ENCODE data around the gene KNL1.
"Not testable (repeated sequence)": the region's sequence is repeated elsewhere in the genome, so short reads cannot be mapped to it uniquely, and the experiment has no call there.

The KNL1 gene

DNA sequence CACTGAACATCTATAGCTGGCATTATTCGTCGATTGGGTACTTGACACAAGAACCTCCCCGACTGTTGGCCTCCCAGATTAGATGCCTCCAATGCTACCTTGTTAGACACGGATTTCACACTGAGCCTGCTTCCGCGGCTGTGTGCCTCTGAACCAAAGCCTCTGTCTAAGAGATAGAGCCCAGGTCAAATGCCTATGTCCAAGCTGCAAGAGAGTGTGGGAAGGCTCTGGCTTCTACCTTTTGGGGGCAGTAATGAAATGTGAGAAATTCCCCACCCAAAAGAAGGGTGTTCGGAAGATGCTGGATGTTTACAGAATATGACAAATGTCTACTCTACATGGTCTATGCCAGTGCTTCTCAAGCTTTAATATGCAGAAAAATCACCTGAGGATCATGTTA, 26.9 kb upstream of the KNL1 start:
- no peak overlapping the region for H3K27ac Mint-ChIP-seq
- no peaks in the 10 kb centered on the region for H3K9me3 Mint-ChIP-seq
- intact Hi-C loops (cut with micrococcal nuclease): loop anchor here (10.0 kb wide), 1 partner anchor 198 kb away; the partner anchor contains the start of genes C15orf62 and GCHFR
- peaks cover 25% of the 10 kb centered on the region for H3K36me3 Mint-ChIP-seq (ENCODE audit: low read depth)
- peaks cover 37% of the 10 kb centered on the region for H3K4me1 Mint-ChIP-seq (ENCODE audit: low read depth)
- H3K4me3 Mint-ChIP-seq: no peak overlapping the region
- H3K27me3 Mint-ChIP-seq: peaks cover 9% of the 10 kb centered on the region

DNA sequence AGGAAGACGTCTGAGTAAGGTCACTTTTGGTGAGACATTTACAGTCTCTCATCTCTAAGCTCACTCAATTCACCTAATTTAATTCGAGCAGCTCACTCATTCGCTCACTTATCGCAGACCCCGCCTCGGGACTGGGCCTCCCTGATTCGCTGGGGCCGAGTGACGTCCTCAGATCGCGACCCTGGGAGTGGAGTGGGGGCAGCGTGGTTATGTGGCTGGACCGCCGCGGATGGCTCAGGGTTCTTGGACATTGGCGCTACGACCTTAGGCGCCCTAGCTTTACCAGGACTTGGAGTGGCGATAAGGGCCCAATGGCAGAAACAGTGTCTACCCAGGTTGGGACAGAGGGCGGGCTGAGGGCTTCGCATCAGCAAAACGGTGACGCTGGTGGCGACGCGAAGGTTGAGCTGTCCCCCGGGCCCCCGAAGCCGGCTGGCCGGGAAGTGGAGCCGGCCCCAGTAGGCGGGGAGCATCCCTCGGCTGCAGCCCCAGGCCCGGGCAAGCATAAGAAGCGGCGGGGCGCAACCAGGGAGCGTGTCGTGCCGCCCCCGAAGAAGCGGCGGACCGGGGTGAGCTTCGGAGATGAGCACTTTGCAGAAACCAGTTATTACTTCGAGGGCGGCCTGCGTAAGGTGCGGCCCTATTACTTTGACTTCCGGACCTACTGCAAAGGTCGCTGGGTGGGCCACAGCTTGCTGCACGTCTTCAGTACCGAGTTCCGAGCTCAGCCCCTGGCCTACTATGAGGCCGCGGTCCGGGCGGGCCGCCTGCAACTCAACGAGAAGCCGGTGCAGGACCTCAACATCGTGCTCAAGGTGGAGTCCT, 24.7 kb upstream of the KNL1 start, which contains the start of gene RPUSD2:
Gene RPUSD2 (plus strand): TSS at position 171 of the 825 bp plus-strand sequence. CDS start 39 bp downstream, at position 210.
- peak within 1 kb of the TSS; percentile 98 for H3K4me3 Mint-ChIP-seq
- H3K27ac Mint-ChIP-seq: peak within 1 kb of the TSS; percentile 91
- intact Hi-C loops (cut with micrococcal nuclease): loop anchor here (10.0 kb wide), 1 partner anchor 195 kb away; the partner anchor contains the start of genes C15orf62 and GCHFR
- peaks cover 44% of the 10 kb centered on the region for H3K36me3 Mint-ChIP-seq (ENCODE audit: low read depth)
- no peaks in the 10 kb centered on the region for H3K9me3 Mint-ChIP-seq
- H3K4me1 Mint-ChIP-seq (ENCODE audit: low read depth): peaks cover 26% of the 10 kb centered on the region
- peaks cover 9% of the 10 kb centered on the region for H3K27me3 Mint-ChIP-seq

DNA sequence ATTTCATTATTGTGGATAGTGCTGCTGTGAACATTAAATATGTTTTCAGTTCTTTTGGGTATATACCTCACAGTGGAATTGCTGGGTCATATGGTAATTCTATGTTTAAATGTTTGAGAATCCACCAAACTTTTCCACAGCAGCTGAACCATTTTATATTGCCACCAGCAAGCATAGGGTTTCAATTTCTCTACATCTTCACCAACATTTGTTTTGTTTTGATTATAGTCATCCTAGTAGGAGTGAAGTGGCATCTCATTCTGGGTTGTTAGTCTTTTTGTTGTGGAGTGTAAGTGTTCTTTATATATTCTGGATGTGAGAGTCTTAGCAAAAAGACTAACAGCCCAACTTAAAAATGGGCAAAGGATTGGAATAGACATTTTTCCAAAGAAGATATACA, 18.9 kb upstream of the KNL1 start:
- Mint-ChIP-seq H3K27me3 (peaks cover 2% of the 10 kb centered on the region), H3K4me3 (no peak overlapping the region), H3K36me3 (ENCODE audit: low read depth) (peaks cover 36% of the 10 kb centered on the region), H3K9me3 (no peaks in the 10 kb centered on the region), H3K4me1 (ENCODE audit: low read depth) (peaks cover 7% of the 10 kb centered on the region), H3K27ac (no peak overlapping the region)
- intact Hi-C loops (cut with micrococcal nuclease): no loop called here

DNA sequence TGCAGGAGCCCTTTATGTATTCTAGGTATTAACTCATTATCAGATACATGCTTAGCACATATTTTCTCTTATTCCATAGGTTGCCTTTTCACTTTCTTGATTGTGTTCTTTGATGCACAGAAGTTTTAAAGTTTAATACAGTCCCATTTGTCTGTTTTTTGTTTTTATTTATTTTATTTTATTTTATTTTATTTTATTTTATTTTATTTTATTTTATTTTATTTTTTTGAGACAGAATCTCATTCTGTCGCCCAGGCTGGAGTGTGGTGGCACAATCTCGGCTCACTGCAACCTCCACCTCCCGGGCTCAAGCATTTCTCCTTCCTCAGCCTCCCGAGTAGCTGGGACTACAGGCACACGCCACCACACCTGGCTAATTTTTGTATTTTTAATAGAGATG, 17.1 kb upstream of the KNL1 start:
- H3K36me3 Mint-ChIP-seq (ENCODE audit: low read depth): peaks cover 31% of the 10 kb centered on the region
- H3K27me3 Mint-ChIP-seq; H3K9me3 Mint-ChIP-seq; H3K27ac Mint-ChIP-seq; H3K4me3 Mint-ChIP-seq; intact Hi-C loops (cut with micrococcal nuclease); H3K4me1 Mint-ChIP-seq (ENCODE audit: low read depth): not testable (repeated sequence)

DNA sequence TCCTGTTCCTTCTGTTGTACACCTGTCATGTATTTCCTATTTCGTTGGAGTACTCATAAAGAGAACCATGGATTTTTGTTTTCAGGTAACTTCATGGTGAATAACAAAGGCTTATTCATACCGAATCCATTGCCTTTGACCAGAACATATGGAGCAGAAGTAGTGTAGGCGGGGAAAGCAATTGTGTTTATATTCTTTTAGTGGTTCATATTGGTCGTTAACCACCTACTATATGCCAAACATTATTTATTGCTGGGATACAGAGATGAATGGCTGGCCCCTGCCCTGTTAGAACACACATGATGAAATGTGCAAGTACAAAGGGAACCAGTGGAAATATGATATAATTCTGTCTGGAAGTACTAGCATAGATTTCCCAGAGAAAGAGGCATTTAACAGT, 15.2 kb upstream of the KNL1 start:
- intact Hi-C loops (cut with micrococcal nuclease): no loop called here
- H3K9me3 Mint-ChIP-seq: peaks cover 6% of the 10 kb centered on the region
- peaks cover 2% of the 10 kb centered on the region for H3K27me3 Mint-ChIP-seq
- H3K27ac Mint-ChIP-seq: no peak overlapping the region
- peaks cover 5% of the 10 kb centered on the region for H3K4me1 Mint-ChIP-seq (ENCODE audit: low read depth)
- H3K4me3 Mint-ChIP-seq: no peak overlapping the region
- peaks cover 11% of the 10 kb centered on the region for H3K36me3 Mint-ChIP-seq (ENCODE audit: low read depth)

DNA sequence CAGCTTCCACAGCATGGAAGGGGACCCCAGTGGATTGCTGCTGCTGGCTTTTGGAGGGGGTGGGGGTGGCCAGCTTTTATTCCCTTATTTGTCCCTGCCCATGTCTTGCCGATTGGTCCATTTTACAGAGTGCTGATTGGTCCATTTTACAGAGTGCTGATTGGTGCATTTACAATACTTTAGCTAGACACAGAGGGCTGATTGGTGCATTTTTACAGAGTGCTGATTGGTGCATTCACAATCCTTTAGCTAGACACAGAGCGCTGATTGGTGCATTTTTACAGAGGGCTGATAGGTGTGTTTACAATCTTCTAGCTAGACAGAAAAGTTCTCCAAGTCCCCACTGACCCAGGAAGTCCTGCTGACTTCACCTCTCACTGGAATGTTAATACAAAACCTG, 12.3 kb upstream of the KNL1 start:
- H3K4me3 Mint-ChIP-seq; H3K4me1 Mint-ChIP-seq (ENCODE audit: low read depth); H3K27ac Mint-ChIP-seq; H3K27me3 Mint-ChIP-seq; intact Hi-C loops (cut with micrococcal nuclease); H3K36me3 Mint-ChIP-seq (ENCODE audit: low read depth); H3K9me3 Mint-ChIP-seq: not testable (repeated sequence)

DNA sequence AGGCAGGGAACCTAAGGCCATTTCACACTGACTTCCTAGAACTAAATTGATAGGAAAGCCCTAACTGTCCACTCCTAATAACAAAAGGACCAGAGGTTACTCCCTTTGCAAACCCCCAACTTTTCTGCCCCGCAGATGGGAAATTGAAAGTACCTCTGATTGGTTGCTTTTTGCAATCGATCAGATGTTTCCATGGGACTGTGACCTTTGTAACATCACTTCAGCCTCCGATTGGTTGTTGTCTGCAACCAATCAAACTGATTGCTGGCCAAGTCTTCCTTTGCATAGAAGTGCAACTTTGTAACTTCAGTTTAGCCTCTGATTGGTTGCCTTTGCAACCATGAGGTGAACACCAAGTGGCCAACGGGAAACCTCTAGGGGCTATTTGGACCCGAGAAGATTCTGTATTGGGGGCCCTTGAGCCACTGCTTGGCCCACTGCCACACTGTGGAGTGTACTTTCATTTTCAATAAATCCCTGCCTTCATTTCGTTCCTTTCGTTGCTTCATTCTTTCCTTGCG, 11.3 kb upstream of the KNL1 start:
- intact Hi-C loops (cut with micrococcal nuclease): no loop called here
- H3K27ac Mint-ChIP-seq: no peak overlapping the region
- no peaks in the 10 kb centered on the region for H3K36me3 Mint-ChIP-seq (ENCODE audit: low read depth)
- H3K27me3 Mint-ChIP-seq: peaks cover 9% of the 10 kb centered on the region
- H3K4me1 Mint-ChIP-seq (ENCODE audit: low read depth): peaks cover 5% of the 10 kb centered on the region
- H3K9me3 Mint-ChIP-seq: peaks cover 6% of the 10 kb centered on the region
- peak overlapping the region; percentile 23 for H3K4me3 Mint-ChIP-seq

DNA sequence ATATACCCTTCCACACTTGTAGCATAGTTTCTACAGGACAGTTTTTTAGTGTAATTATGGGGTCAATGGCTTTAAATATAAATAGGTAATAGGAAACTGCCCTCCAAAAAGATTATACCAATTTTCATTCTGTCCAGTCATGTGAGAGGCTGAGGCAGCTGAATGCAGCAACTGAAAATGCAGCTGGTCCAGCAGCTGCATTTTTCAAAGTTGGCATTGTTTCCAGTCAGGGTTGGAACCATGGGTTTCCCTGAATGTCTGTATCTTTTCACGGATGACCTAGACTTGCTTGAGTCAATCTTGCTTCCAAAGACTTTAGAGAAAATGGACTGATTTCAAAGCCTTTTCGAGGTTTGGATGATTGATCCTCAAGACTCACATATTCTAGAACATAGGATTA, 9.9 kb upstream of the KNL1 start:
- peaks cover 5% of the 10 kb centered on the region for H3K4me1 Mint-ChIP-seq (ENCODE audit: low read depth)
- no peak overlapping the region for H3K4me3 Mint-ChIP-seq
- peaks cover 6% of the 10 kb centered on the region for H3K9me3 Mint-ChIP-seq
- peaks cover 11% of the 10 kb centered on the region for H3K27me3 Mint-ChIP-seq
- intact Hi-C loops (cut with micrococcal nuclease): no loop called here
- no peak overlapping the region for H3K27ac Mint-ChIP-seq
- H3K36me3 Mint-ChIP-seq (ENCODE audit: low read depth): no peaks in the 10 kb centered on the region

DNA sequence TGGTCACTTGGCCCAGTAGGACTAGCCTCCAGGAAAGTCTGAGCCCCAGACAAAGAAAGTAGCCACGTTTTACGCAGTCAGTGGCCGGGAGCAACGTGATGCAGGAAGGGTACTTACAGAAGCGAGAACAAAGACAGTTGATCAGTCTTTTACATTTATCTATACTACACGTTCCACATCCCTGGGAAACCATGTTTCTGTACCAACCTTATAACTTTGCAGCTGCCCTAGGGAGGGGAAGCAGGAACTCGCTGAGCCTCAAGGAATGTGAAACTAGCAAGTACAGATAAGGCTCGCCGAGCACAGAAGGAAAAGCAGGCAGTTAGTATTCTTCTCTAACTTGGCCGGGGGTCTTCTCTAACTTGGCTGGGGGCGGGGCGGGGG, 3.4 kb upstream of the KNL1 start:
- Mint-ChIP-seq H3K4me3 (no peak overlapping the region), H3K9me3 (no peaks in the 10 kb centered on the region), H3K27ac (peak overlapping the region; percentile 77), H3K4me1 (ENCODE audit: low read depth) (peaks cover 17% of the 10 kb centered on the region), H3K36me3 (ENCODE audit: low read depth) (peaks cover 11% of the 10 kb centered on the region), H3K27me3 (peaks cover 12% of the 10 kb centered on the region)
- intact Hi-C loops (cut with micrococcal nuclease): no loop called here

DNA sequence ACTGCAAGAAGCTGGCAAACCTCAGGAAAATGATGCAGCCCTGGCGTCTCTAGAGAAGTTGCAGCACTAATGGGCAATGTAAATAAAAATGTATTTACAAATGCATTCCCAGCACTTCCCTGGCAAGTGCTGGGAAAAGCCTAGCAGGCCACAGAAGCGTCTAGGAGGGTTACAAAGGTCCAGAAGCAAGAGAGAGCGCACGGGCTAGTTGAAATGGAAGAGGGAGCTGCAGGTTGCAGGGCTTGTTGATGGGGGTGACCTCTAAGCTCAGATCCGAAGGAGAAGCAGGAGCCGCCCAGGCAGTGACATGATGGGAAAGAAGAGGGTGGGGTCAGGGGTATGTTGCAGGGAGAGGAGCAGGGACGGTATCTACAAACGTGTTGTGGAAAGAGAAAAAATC, 2.7 kb upstream of the KNL1 start:
- no peaks in the 10 kb centered on the region for H3K9me3 Mint-ChIP-seq
- H3K27ac Mint-ChIP-seq: no peak overlapping the region
- peaks cover 17% of the 10 kb centered on the region for H3K4me1 Mint-ChIP-seq (ENCODE audit: low read depth)
- peaks cover 11% of the 10 kb centered on the region for H3K36me3 Mint-ChIP-seq (ENCODE audit: low read depth)
- H3K4me3 Mint-ChIP-seq: no peak overlapping the region
- H3K27me3 Mint-ChIP-seq: peaks cover 12% of the 10 kb centered on the region
- intact Hi-C loops (cut with micrococcal nuclease): no loop called here

DNA sequence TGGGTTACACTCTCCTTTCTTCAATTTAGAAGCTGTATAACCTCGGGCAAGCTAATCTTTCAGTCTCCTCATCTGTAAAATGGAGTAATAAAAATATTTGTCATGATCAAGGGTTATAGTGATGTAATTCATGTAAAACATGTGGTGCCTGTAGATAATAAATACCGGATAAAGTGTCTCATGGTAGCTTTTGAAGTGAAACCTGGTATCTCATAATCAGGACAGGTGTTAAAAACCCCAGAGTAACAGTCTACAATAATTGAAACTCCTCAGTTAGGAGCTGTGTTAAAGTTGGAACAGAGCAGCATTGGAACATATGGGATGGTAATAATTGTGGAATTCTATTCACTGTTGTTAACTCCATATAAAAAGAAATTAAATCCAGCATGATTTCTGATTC, 884 bp upstream of the KNL1 start:
- H3K27ac Mint-ChIP-seq: no peak overlapping the region
- H3K4me3 Mint-ChIP-seq: no peak overlapping the region
- H3K36me3 Mint-ChIP-seq (ENCODE audit: low read depth): peaks cover 11% of the 10 kb centered on the region
- peaks cover 17% of the 10 kb centered on the region for H3K4me1 Mint-ChIP-seq (ENCODE audit: low read depth)
- peaks cover 7% of the 10 kb centered on the region for H3K27me3 Mint-ChIP-seq
- no peaks in the 10 kb centered on the region for H3K9me3 Mint-ChIP-seq
- intact Hi-C loops (cut with micrococcal nuclease): no loop called here

DNA sequence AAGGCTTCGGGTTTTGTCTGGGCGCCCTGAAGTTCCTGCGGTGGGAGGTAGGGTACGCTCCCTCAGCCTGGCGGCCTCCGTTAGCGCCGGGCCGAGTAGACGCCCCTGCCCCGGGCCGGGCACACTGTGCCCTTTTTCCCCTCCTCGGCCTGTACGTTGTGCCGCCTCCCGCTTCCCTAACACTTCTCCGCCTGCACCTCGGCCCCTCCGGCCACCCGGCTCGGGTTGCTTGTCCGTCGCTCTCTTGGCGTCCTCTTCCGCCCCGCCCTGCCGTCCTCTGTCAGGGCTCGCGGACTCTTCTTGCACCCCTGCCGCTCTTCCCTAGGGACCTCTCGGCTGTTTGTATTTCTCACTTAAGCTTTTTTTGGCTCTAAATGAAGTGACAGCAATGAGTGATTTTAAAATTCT, 384 bp downstream of the KNL1 start:
- peaks cover 16% of the 10 kb centered on the region for H3K4me1 Mint-ChIP-seq (ENCODE audit: low read depth)
- intact Hi-C loops (cut with micrococcal nuclease): loop anchor here (2.0 kb wide), 1 partner anchor 100 kb away; the partner anchor contains the start of gene RAD51
- H3K27ac Mint-ChIP-seq: peak overlapping the region; percentile 100
- peaks cover 11% of the 10 kb centered on the region for H3K36me3 Mint-ChIP-seq (ENCODE audit: low read depth)
- no peaks in the 10 kb centered on the region for H3K9me3 Mint-ChIP-seq
- peaks cover 3% of the 10 kb centered on the region for H3K27me3 Mint-ChIP-seq
- peak overlapping the region; percentile 92 for H3K4me3 Mint-ChIP-seq

DNA sequence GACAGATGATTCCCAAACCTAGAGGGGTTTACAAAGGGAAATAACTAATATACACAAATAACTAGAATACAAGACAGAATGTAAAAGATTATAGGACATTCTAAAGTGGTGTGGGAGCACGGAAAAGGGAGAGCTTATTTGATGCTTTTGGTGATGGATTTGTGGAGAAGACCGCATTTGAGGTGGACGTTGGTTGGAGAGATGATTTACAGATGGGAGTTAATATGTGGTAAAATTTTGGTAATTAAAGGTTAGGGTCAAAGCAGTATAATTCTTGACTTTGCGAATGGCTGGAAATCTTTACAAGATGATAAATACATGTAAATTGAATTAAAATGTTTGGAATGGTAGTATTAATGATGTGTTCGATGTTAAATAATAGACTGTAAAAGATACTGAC, 1.2 kb downstream of the KNL1 start:
- intact Hi-C loops (cut with micrococcal nuclease): loop anchor here (2.0 kb wide), 1 partner anchor 100 kb away; the partner anchor contains the start of gene RAD51
- Mint-ChIP-seq H3K4me3 (peak overlapping the region; percentile 92), H3K27me3 (peaks cover 3% of the 10 kb centered on the region), H3K4me1 (ENCODE audit: low read depth) (peaks cover 8% of the 10 kb centered on the region), H3K9me3 (no peaks in the 10 kb centered on the region), H3K27ac (no peak overlapping the region), H3K36me3 (ENCODE audit: low read depth) (peaks cover 11% of the 10 kb centered on the region)

DNA sequence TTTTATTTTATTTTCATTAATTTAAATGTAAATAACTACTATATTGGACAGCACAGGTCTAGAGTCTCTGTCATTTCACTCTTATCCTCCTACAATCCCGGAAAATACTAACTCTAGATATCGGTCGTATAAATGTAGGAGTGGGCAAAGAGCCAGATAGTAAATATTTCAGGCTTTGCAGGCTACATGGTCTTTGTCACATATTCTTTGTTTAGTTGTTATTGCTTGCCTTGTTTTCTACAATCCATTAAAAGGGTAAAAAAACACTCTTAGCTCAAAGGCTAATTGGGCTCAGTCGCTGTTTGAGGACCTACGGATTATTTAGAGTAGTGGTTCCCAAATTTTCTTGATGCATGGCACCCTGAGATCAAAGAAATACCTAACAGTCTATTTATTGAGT, 1.7 kb downstream of the KNL1 start:
- intact Hi-C loops (cut with micrococcal nuclease): loop anchor here (2.0 kb wide), 1 partner anchor 99 kb away; the partner anchor contains the start of gene RAD51
- Mint-ChIP-seq H3K27ac (no peak overlapping the region), H3K36me3 (ENCODE audit: low read depth) (peaks cover 11% of the 10 kb centered on the region), H3K9me3 (no peaks in the 10 kb centered on the region), H3K4me1 (ENCODE audit: low read depth) (peaks cover 6% of the 10 kb centered on the region), H3K27me3 (no peaks in the 10 kb centered on the region), H3K4me3 (no peak overlapping the region)

Measured in dendritic cell treated with granulocyte-macrophage colony-stimulating factor and Interleukin-4, amounts not matched to agents 40 ng/mL and 50 ng/mL, for 4 days (primary cell).